Activated T-helper 1 cell treated with anti-CD3 and anti-CD28 coated beads, Interleukin-12 subunit alpha, Interleukin-12 subunit beta, Interleukin-2, Interleukin-4 antibody, amounts not matched to agents 30 ng/mL and 10 ng/mL and 1 ng/mL, durations not matched to agents 14 hours and 24 hours and 36 hours (primary cell): Measurements from ENCODE around the gene TTLL11. TPM values are rescaled to one million over a fixed set of nuclear protein-coding genes. Genes with fewer than 3 reads are reported as not detected.

ENCODE experiments used
- DNase-seq: peaks from one replicate; pipeline ENCODE4 v3.0.0; 2021; ENCODE audit warnings: low spot score
- H3K27ac Mint-ChIP-seq: one replicate; pipeline ENCODE4 v1.8.0; 2021; ENCODE audit warnings: mild to moderate bottlenecking, mixed read lengths
- H3K27me3 Mint-ChIP-seq: one replicate; pipeline ENCODE4 v1.8.0; 2022; ENCODE audit warnings: mild to moderate bottlenecking, moderate library complexity, mixed read lengths; ENCODE audit not compliant: insufficient read depth
- H3K36me3 Mint-ChIP-seq: one replicate; pipeline ENCODE4 v1.8.0; 2021; ENCODE audit warnings: low read depth, mixed read lengths
- H3K4me1 Mint-ChIP-seq: one replicate; pipeline ENCODE4 v1.8.0; 2021; ENCODE audit warnings: low read depth, mixed read lengths
- H3K4me3 Mint-ChIP-seq: one replicate; pipeline ENCODE4 v1.8.0; 2021; ENCODE audit warnings: mild to moderate bottlenecking, moderate library complexity, mixed read lengths
- H3K9me3 Mint-ChIP-seq: one replicate; pipeline ENCODE4 v1.8.0; 2021; ENCODE audit warnings: mixed read lengths
- intact Hi-C: fragments of 100-400 bp; cut with micrococcal nuclease; formaldehyde crosslinking; loops from one replicate; pipeline ENCODE4 v1.15.1; 2024
- total RNA-seq: library from RNA; stranded (reverse); gene quantifications from 2 replicates; pipeline ENCODE4 v1.2.3, GENCODE V29; 2022

The TTLL11 gene
- total RNA-seq, 1 donor from 2014 or later, result 3.0 TPM

GRCh38 chr9:121812159-121812735 is 280.9 kb downstream of the TTLL11 start:
- H3K4me1 Mint-ChIP-seq, result no peaks in the 10 kb centered on the region
- H3K4me3 Mint-ChIP-seq, result no peak overlapping the region
- H3K27ac Mint-ChIP-seq, result no peak overlapping the region
- H3K27me3 Mint-ChIP-seq, result no peaks in the 10 kb centered on the region
- DNase-seq, result no peak
- no peaks in the 10 kb centered on the region for H3K9me3 Mint-ChIP-seq
- intact Hi-C loops, result no loop called here
- no peaks in the 10 kb centered on the region for H3K36me3 Mint-ChIP-seq

- H3K4me1 Mint-ChIP-seq, result no peaks in the 10 kb centered on the region
- H3K27me3 Mint-ChIP-seq, result no peaks in the 10 kb centered on the region
- no peak overlapping the region for H3K4me3 Mint-ChIP-seq
- H3K36me3 Mint-ChIP-seq, result no peaks in the 10 kb centered on the region
- H3K9me3 Mint-ChIP-seq, result no peaks in the 10 kb centered on the region
- no peak overlapping the region for H3K27ac Mint-ChIP-seq
- DNase-seq, result no peak
- intact Hi-C loops, result no loop called here
Measured at GRCh38 chr9:121811751-121812150, 281.4 kb downstream of the TTLL11 start.

- Mint-ChIP-seq H3K4me3 (no peak overlapping the region), H3K27ac (no peak overlapping the region), H3K36me3 (no peaks in the 10 kb centered on the region), H3K4me1 (no peaks in the 10 kb centered on the region), H3K27me3 (no peaks in the 10 kb centered on the region), H3K9me3 (no peaks in the 10 kb centered on the region)
- intact Hi-C loops, result no loop called here
- no peak for DNase-seq
Measured at GRCh38 chr9:121811140-121811539, 282.0 kb downstream of the TTLL11 start.

GRCh38 chr9:121810489-121810888 is 282.6 kb downstream of the TTLL11 start:
- DNase-seq, result no peak

GRCh38 chr9:121809356-121810050 is 283.6 kb downstream of the TTLL11 start:
- Mint-ChIP-seq H3K9me3 (peaks cover 6% of the 10 kb centered on the region), H3K4me3 (no peak overlapping the region), H3K36me3 (no peaks in the 10 kb centered on the region), H3K4me1 (no peaks in the 10 kb centered on the region), H3K27ac (no peak overlapping the region), H3K27me3 (no peaks in the 10 kb centered on the region)
- intact Hi-C loops, result no loop called here
- DNase-seq, result no peak

More at GRCh38 chr9:121810489-121810888, 282.6 kb downstream of the TTLL11 start:
- H3K4me3 Mint-ChIP-seq, result no peak overlapping the region
- H3K9me3 Mint-ChIP-seq, result no peaks in the 10 kb centered on the region
- no peak overlapping the region for H3K27ac Mint-ChIP-seq
- no peaks in the 10 kb centered on the region for H3K36me3 Mint-ChIP-seq
- intact Hi-C loops, result no loop called here
- H3K27me3 Mint-ChIP-seq, result no peaks in the 10 kb centered on the region
- H3K4me1 Mint-ChIP-seq, result no peaks in the 10 kb centered on the region

- H3K36me3 Mint-ChIP-seq, result no peaks in the 10 kb centered on the region
- intact Hi-C loops, result no loop called here
Measured at GRCh38 chr9:121808781-121809180, 284.3 kb downstream of the TTLL11 start.

GRCh38 chr9:121807823-121808278 is 285.3 kb downstream of the TTLL11 start:
- intact Hi-C loops, result no loop called here
- H3K9me3 Mint-ChIP-seq, result peaks cover 12% of the 10 kb centered on the region
- DNase-seq, result no peak
- no peak overlapping the region for H3K27ac Mint-ChIP-seq
- H3K27me3 Mint-ChIP-seq, result peaks cover 6% of the 10 kb centered on the region
- H3K4me1 Mint-ChIP-seq, result no peaks in the 10 kb centered on the region
- H3K4me3 Mint-ChIP-seq, result no peak overlapping the region
- no peaks in the 10 kb centered on the region for H3K36me3 Mint-ChIP-seq

More at GRCh38 chr9:121808781-121809180, 284.3 kb downstream of the TTLL11 start:
- H3K4me1 Mint-ChIP-seq, result no peaks in the 10 kb centered on the region
- H3K27me3 Mint-ChIP-seq, result peaks cover 4% of the 10 kb centered on the region
- DNase-seq, result no peak
- peaks cover 12% of the 10 kb centered on the region for H3K9me3 Mint-ChIP-seq
- H3K4me3 Mint-ChIP-seq, result no peak overlapping the region
- H3K27ac Mint-ChIP-seq, result no peak overlapping the region

- Mint-ChIP-seq H3K27ac (no peak overlapping the region), H3K36me3 (no peaks in the 10 kb centered on the region), H3K4me1 (no peaks in the 10 kb centered on the region), H3K27me3 (peaks cover 6% of the 10 kb centered on the region), H3K4me3 (no peak overlapping the region), H3K9me3 (peaks cover 12% of the 10 kb centered on the region)
- intact Hi-C loops, result no loop called here
- no peak for DNase-seq
Measured at GRCh38 chr9:121807069-121807822, 285.9 kb downstream of the TTLL11 start.

- H3K4me3 Mint-ChIP-seq, result no peak overlapping the region
- H3K27ac Mint-ChIP-seq, result no peak overlapping the region
- intact Hi-C loops, result no loop called here
- DNase-seq, result no peak
- no peaks in the 10 kb centered on the region for H3K36me3 Mint-ChIP-seq
- peaks cover 15% of the 10 kb centered on the region for H3K27me3 Mint-ChIP-seq
- no peaks in the 10 kb centered on the region for H3K4me1 Mint-ChIP-seq
- H3K9me3 Mint-ChIP-seq, result peaks cover 12% of the 10 kb centered on the region
Measured at GRCh38 chr9:121802753-121803152, 290.4 kb downstream of the TTLL11 start.

GRCh38 chr9:121801579-121801978 is 291.5 kb downstream of the TTLL11 start:
- H3K36me3 Mint-ChIP-seq, result no peaks in the 10 kb centered on the region
- H3K27me3 Mint-ChIP-seq, result peaks cover 15% of the 10 kb centered on the region
- no peak overlapping the region for H3K4me3 Mint-ChIP-seq
- intact Hi-C loops, result no loop called here
- H3K9me3 Mint-ChIP-seq, result peaks cover 12% of the 10 kb centered on the region
- DNase-seq, result no peak
- no peaks in the 10 kb centered on the region for H3K4me1 Mint-ChIP-seq
- H3K27ac Mint-ChIP-seq, result no peak overlapping the region

- H3K36me3 Mint-ChIP-seq, result no peaks in the 10 kb centered on the region
- no peak overlapping the region for H3K4me3 Mint-ChIP-seq
- no peaks in the 10 kb centered on the region for H3K4me1 Mint-ChIP-seq
- intact Hi-C loops, result no loop called here
- H3K9me3 Mint-ChIP-seq, result peaks cover 12% of the 10 kb centered on the region
- no peak for DNase-seq
- no peak overlapping the region for H3K27ac Mint-ChIP-seq
- H3K27me3 Mint-ChIP-seq, result peaks cover 17% of the 10 kb centered on the region
Measured at GRCh38 chr9:121800376-121800775, 292.7 kb downstream of the TTLL11 start.

- Mint-ChIP-seq H3K4me1 (no peaks in the 10 kb centered on the region), H3K27me3 (peaks cover 16% of the 10 kb centered on the region), H3K4me3 (no peak overlapping the region), H3K36me3 (no peaks in the 10 kb centered on the region), H3K27ac (no peak overlapping the region), H3K9me3 (peaks cover under 1% of the 10 kb centered on the region)
- intact Hi-C loops, result no loop called here
- DNase-seq, result no peak
Measured at GRCh38 chr9:121798941-121799340, 294.2 kb downstream of the TTLL11 start.

GRCh38 chr9:121797081-121797480 is 296.0 kb downstream of the TTLL11 start:
- Mint-ChIP-seq H3K4me1 (no peaks in the 10 kb centered on the region), H3K4me3 (no peak overlapping the region), H3K27ac (no peak overlapping the region), H3K9me3 (no peaks in the 10 kb centered on the region), H3K36me3 (no peaks in the 10 kb centered on the region), H3K27me3 (peaks cover 13% of the 10 kb centered on the region)
- no peak for DNase-seq
- intact Hi-C loops, result no loop called here
